Measurements from ENCODE around the gene NLGN1.

GRCh38 chr3:174147798-174148197 is 750.3 kb downstream of the NLGN1 start:
- TF ChIP-seq ZNF565 (CRISPR knock-in tag; conservative IDR thresholded peaks at IDR 0.05; ENCODE audit: low read depth) (no peak), OSR1 (CRISPR knock-in tag; IDR thresholded peaks at IDR 0.05) (no peak), GLIS3 (CRISPR knock-in tag; IDR thresholded peaks at IDR 0.05) (no peak), ARNTL (CRISPR knock-in tag; IDR thresholded peaks at IDR 0.05; ENCODE audit: borderline replicate concordance, low read depth) (no peak), BACH2 (CRISPR knock-in tag; IDR thresholded peaks at IDR 0.05; ENCODE audit: borderline replicate concordance) (no peak), PATZ1 (CRISPR knock-in tag; IDR thresholded peaks at IDR 0.05; ENCODE audit: borderline replicate concordance) (no peak), TCF4 (CRISPR knock-in tag; IDR thresholded peaks at IDR 0.05; ENCODE audit: borderline replicate concordance) (no peak), PPARA (CRISPR knock-in tag; IDR thresholded peaks at IDR 0.05; ENCODE audit: borderline replicate concordance) (no peak), TOX (CRISPR knock-in tag; IDR thresholded peaks at IDR 0.05; ENCODE audit: borderline replicate concordance) (no peak)
- TF ChIP-seq, protein P1, sequence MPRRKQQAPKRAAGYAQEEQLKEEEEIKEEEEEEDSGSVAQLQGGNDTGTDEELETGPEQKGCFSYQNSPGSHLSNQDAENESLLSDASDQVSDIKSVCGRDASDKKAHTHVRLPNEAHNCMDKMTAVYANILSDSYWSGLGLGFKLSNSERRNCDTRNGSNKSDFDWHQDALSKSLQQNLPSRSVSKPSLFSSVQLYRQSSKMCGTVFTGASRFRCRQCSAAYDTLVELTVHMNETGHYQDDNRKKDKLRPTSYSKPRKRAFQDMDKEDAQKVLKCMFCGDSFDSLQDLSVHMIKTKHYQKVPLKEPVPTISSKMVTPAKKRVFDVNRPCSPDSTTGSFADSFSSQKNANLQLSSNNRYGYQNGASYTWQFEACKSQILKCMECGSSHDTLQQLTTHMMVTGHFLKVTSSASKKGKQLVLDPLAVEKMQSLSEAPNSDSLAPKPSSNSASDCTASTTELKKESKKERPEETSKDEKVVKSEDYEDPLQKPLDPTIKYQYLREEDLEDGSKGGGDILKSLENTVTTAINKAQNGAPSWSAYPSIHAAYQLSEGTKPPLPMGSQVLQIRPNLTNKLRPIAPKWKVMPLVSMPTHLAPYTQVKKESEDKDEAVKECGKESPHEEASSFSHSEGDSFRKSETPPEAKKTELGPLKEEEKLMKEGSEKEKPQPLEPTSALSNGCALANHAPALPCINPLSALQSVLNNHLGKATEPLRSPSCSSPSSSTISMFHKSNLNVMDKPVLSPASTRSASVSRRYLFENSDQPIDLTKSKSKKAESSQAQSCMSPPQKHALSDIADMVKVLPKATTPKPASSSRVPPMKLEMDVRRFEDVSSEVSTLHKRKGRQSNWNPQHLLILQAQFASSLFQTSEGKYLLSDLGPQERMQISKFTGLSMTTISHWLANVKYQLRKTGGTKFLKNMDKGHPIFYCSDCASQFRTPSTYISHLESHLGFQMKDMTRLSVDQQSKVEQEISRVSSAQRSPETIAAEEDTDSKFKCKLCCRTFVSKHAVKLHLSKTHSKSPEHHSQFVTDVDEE (CRISPR knock-in tag; IDR thresholded peaks at IDR 0.05): no peak
- TF ChIP-seq, protein P2, sequence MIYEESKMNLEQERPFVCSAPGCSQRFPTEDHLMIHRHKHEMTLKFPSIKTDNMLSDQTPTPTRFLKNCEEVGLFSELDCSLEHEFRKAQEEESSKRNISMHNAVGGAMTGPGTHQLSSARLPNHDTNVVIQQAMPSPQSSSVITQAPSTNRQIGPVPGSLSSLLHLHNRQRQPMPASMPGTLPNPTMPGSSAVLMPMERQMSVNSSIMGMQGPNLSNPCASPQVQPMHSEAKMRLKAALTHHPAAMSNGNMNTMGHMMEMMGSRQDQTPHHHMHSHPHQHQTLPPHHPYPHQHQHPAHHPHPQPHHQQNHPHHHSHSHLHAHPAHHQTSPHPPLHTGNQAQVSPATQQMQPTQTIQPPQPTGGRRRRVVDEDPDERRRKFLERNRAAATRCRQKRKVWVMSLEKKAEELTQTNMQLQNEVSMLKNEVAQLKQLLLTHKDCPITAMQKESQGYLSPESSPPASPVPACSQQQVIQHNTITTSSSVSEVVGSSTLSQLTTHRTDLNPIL (CRISPR knock-in tag; IDR thresholded peaks at IDR 0.05; ENCODE audit: low read depth): no peak
- TF ChIP-seq, protein P3, sequence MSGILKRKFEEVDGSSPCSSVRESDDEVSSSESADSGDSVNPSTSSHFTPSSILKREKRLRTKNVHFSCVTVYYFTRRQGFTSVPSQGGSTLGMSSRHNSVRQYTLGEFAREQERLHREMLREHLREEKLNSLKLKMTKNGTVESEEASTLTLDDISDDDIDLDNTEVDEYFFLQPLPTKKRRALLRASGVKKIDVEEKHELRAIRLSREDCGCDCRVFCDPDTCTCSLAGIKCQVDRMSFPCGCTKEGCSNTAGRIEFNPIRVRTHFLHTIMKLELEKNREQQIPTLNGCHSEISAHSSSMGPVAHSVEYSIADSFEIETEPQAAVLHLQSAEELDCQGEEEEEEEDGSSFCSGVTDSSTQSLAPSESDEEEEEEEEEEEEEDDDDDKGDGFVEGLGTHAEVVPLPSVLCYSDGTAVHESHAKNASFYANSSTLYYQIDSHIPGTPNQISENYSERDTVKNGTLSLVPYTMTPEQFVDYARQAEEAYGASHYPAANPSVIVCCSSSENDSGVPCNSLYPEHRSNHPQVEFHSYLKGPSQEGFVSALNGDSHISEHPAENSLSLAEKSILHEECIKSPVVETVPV (CRISPR knock-in tag; IDR thresholded peaks at IDR 0.05): no peak

Measured in SK-N-SH treated with all-trans-retinoic acid at 6 μM for 48 hours (cell line).